H1 (cell line): ENCODE data around the gene CCDC12. TPM values are rescaled to one million over a fixed set of nuclear protein-coding genes. Genes with fewer than 3 reads are reported as not detected.

Experiments used
- CTCF ChIA-PET: fragments of 300-600 bp; sonication (Branson Sonifier 250); formaldehyde crosslinking; loops from one replicate; lab custom pipeline; 2021; ENCODE audit not compliant: partially characterized antibody; lab: Charles Lee
- POLR2A ChIA-PET: fragments of 300-600 bp; sonication (Branson Sonifier 250); formaldehyde crosslinking; loops from one replicate; lab custom pipeline; 2021; ENCODE audit warnings: inconsistent platforms; ENCODE audit not compliant: partially characterized antibody; lab: Charles Lee
- DNase-seq, 2 experiments: peaks; one replicate each; pipeline versions ENCODE4 v3.0.0 to v3.0.0-alpha.2; 2010 to 2022; ENCODE audit warnings: low spot score in 2 of 2, low read depth in 1 of 2, mixed read lengths in 1 of 2
- FAIRE-seq: peaks from 2 replicates; lab custom pipeline; 2011; peaks lifted over from hg19 to GRCh38; lab: Jason Lieb, UNC
- H2AFZ ChIP-seq: 2 replicates; pipeline ENCODE4 v1.8.1; 2012; ENCODE audit warnings: low read length, inconsistent platforms
- H2AK5ac ChIP-seq: 2 replicates; pipeline ENCODE4 v1.6.1; 2013; ENCODE audit warnings: low read depth, low read length
- H2BK120ac ChIP-seq: replicated peaks from 2 replicates; pipeline ENCODE3; 2013; ENCODE audit warnings: low read depth, low read length, inconsistent platforms
- H2BK12ac ChIP-seq: 2 replicates; pipeline ENCODE4 v1.6.1; 2013; ENCODE audit warnings: low read depth, low read length
- H2BK15ac ChIP-seq: 2 replicates; pipeline ENCODE4 v1.6.1; 2013; ENCODE audit warnings: low read length
- H2BK20ac ChIP-seq: 2 replicates; pipeline ENCODE4 v1.6.1; 2013; ENCODE audit warnings: low read length
- H2BK5ac ChIP-seq: 2 replicates; pipeline ENCODE4 v1.6.1; 2013; ENCODE audit warnings: low read depth, low read length
- H3K14ac ChIP-seq: 2 replicates; pipeline ENCODE4 v1.6.1; 2013; ENCODE audit warnings: inconsistent platforms; ENCODE audit not compliant: insufficient read length
- H3K18ac ChIP-seq: 2 replicates; pipeline ENCODE4 v1.6.1; 2013; ENCODE audit warnings: low read length; ENCODE audit errors: extremely low read depth
- H3K23ac ChIP-seq: 2 replicates; pipeline ENCODE4 v1.6.1; 2013; ENCODE audit warnings: inconsistent platforms; ENCODE audit not compliant: insufficient read length
- H3K23me2 ChIP-seq: 2 replicates; pipeline ENCODE4 v1.6.1; 2013; ENCODE audit warnings: low read depth, low read length
- H3K27ac ChIP-seq: 2 replicates; pipeline ENCODE4 v1.6.1; 2011; ENCODE audit warnings: low read depth, low read length, inconsistent platforms
- H3K27me3 ChIP-seq, 4 experiments: replicated peaks in 1 of 4; 1 replicate in 1 of 4; 2 replicates in 3 of 4; pipeline versions ENCODE4 v1.6.1 to v1.8.1; 2011 to 2013; ENCODE audit warnings: low read length in 3 of 4, mild to moderate bottlenecking in 3 of 4, inconsistent platforms in 2 of 4, mixed read lengths in 2 of 4, moderate library complexity in 1 of 4; ENCODE audit not compliant: control insufficient read depth in 3 of 4, insufficient read depth in 3 of 4; ENCODE audit errors: extremely low read depth in 1 of 4
- H3K36me3 ChIP-seq, 4 experiments: 2 replicates each; pipeline versions ENCODE4 v1.6.1 to v1.8.1; 2011 to 2013; ENCODE audit warnings: mild to moderate bottlenecking in 4 of 4, low read length in 3 of 4, moderate library complexity in 2 of 4, control low read depth in 1 of 4, inconsistent platforms in 1 of 4; ENCODE audit not compliant: insufficient read depth in 4 of 4, control insufficient read depth in 2 of 4
- H3K4ac ChIP-seq: replicated peaks from 2 replicates; pipeline ENCODE3; 2013; ENCODE audit warnings: low read length, low read depth, mixed read lengths, inconsistent platforms; ENCODE audit not compliant: insufficient read length
- H3K4me1 ChIP-seq, 4 experiments: replicated peaks in 1 of 4; 1 replicate in 1 of 4; 2 replicates in 3 of 4; pipeline versions ENCODE4 v1.6.1 to v1.8.1; 2011 to 2013; ENCODE audit warnings: low read length in 3 of 4, inconsistent platforms in 2 of 4, mixed read lengths in 1 of 4; ENCODE audit not compliant: insufficient read depth in 4 of 4, control insufficient read depth in 3 of 4
- H3K4me2 ChIP-seq, 2 experiments: 2 replicates each; pipeline versions ENCODE4 v1.6.1 to v1.8.1; 2011 to 2013; ENCODE audit warnings: low read depth in 2 of 2, low read length in 2 of 2, control low read depth in 1 of 2, inconsistent platforms in 1 of 2, mild to moderate bottlenecking in 1 of 2; ENCODE audit not compliant: insufficient read depth in 1 of 2
- H3K4me3 ChIP-seq, 4 experiments: fragments of 200-600, 300-600 bp in 1 of 4; sonication (generic), shearing (Covaris generic), sonication (Bioruptor Twin) in 1 of 4; 2 replicates each; pipeline versions ENCODE4 v1.5.1 to v1.8.1; 2011 to 2016; ENCODE audit warnings: low read length in 4 of 4, low read depth in 3 of 4, control low read depth in 2 of 4, inconsistent platforms in 2 of 4, mild to moderate bottlenecking in 2 of 4, mixed read lengths in 1 of 4, moderate library complexity in 1 of 4; ENCODE audit not compliant: insufficient read depth in 2 of 4; ENCODE audit errors: extremely low read depth in 1 of 4
- H3K56ac ChIP-seq: replicated peaks from 2 replicates; pipeline ENCODE3; 2013; ENCODE audit warnings: low read depth, mild to moderate bottlenecking, mixed read lengths, low read length, inconsistent platforms; ENCODE audit not compliant: insufficient read length
- H3K79me1 ChIP-seq: 2 replicates; pipeline ENCODE4 v1.6.1; 2013; ENCODE audit warnings: low read depth, low read length, control low read depth
- H3K79me2 ChIP-seq, 2 experiments: 2 replicates each; pipeline versions ENCODE4 v1.6.1 to v1.8.1; 2012 to 2013; ENCODE audit warnings: low read length in 2 of 2, mild to moderate bottlenecking in 2 of 2, inconsistent platforms in 1 of 2; ENCODE audit not compliant: insufficient read depth in 2 of 2, control insufficient read depth in 1 of 2
- H3K9ac ChIP-seq, 4 experiments: replicated peaks in 1 of 4; 1 replicate in 1 of 4; 2 replicates in 3 of 4; pipeline versions ENCODE4 v1.6.1 to v1.8.1; 2011 to 2013; ENCODE audit warnings: low read depth in 3 of 4, low read length in 3 of 4, control low read depth in 2 of 4, mild to moderate bottlenecking in 2 of 4, moderate library complexity in 2 of 4, inconsistent platforms in 1 of 4; ENCODE audit errors: extremely low read depth in 1 of 4
- H3K9me3 ChIP-seq, 2 experiments: 2 replicates each; pipeline versions ENCODE4 v1.6.1 to v1.8.1; 2012 to 2013; ENCODE audit warnings: mild to moderate bottlenecking in 2 of 2, moderate library complexity in 2 of 2, control low read depth in 1 of 2, inconsistent platforms in 1 of 2, low read depth in 1 of 2, low read length in 1 of 2, mixed read lengths in 1 of 2; ENCODE audit not compliant: insufficient read depth in 2 of 2
- H4K20me1 ChIP-seq, 2 experiments: replicated peaks in 1 of 2; 2 replicates each; pipeline versions ENCODE3 to v1.8.1; 2011 to 2013; ENCODE audit warnings: inconsistent platforms in 2 of 2, low read length in 2 of 2, mild to moderate bottlenecking in 1 of 2; ENCODE audit not compliant: insufficient read depth in 2 of 2, control insufficient read depth in 1 of 2
- H4K5ac ChIP-seq: 2 replicates; pipeline ENCODE4 v1.6.1; 2013; ENCODE audit warnings: low read length, low read depth, mixed read lengths, inconsistent platforms; ENCODE audit not compliant: insufficient read length
- H4K8ac ChIP-seq: 2 replicates; pipeline ENCODE4 v1.8.0; 2013; ENCODE audit warnings: mild to moderate bottlenecking, moderate library complexity, low read length, inconsistent platforms; ENCODE audit not compliant: insufficient read depth; ENCODE audit errors: extremely low read depth
- H4K91ac ChIP-seq: replicated peaks from 2 replicates; pipeline ENCODE3; 2013; ENCODE audit warnings: low read length, mixed read lengths, inconsistent platforms; ENCODE audit not compliant: insufficient read length
- JUND ChIP-seq: IDR thresholded peaks from 2 replicates; pipeline ENCODE4 v1.6.1; 2011; ENCODE audit warnings: mild to moderate bottlenecking, improper control_type of control experiment, low read length
- POLR2AphosphoS5 ChIP-seq: IDR thresholded peaks from 2 replicates; pipeline ENCODE4 v1.6.1; 2011; ENCODE audit warnings: low read depth, low read length
- RNF2 ChIP-seq: fragments of 200-900, 300-1000 bp; sonication (generic); IDR thresholded peaks from 2 replicates; pipeline ENCODE4 v1.7.1; 2016; ENCODE audit warnings: borderline replicate concordance, low read depth, mild to moderate bottlenecking, antibody characterized with exemption, low read length; ENCODE audit not compliant: poor library complexity, severe bottlenecking; ENCODE audit errors: missing control alignments
- SP2 ChIP-seq: IDR thresholded peaks from 2 replicates; pipeline ENCODE4 v1.6.1; 2012; ENCODE audit warnings: mild to moderate bottlenecking, low read length, inconsistent platforms
- SP4 ChIP-seq: IDR thresholded peaks from 2 replicates; pipeline ENCODE4 v1.6.1; 2012; ENCODE audit warnings: low read length, inconsistent platforms
- TAF1 ChIP-seq: IDR thresholded peaks from 2 replicates; pipeline ENCODE4 v1.6.1; 2011; ENCODE audit warnings: mild to moderate bottlenecking, low read depth, low read length
- YY1 ChIP-seq: IDR thresholded peaks from 2 replicates; pipeline ENCODE4 v1.6.1; 2011; ENCODE audit warnings: low read depth, mild to moderate bottlenecking, low read length
- WGBS, 2 experiments: shearing (Covaris generic) in 1 of 2; methylation state at CpG; one replicate each; pipeline versions ENCODE4 v1.1.6 to v1.1.7; 2013 to 2015; ENCODE audit warnings: low lambda C conversion rate in 2 of 2, mixed read lengths in 2 of 2, inconsistent platforms in 1 of 2, low coverage in 1 of 2, missing lambda C conversion rate in 1 of 2; ENCODE audit not compliant: insufficient replicate concordance in 2 of 2, insufficient coverage in 1 of 2, insufficient read length in 1 of 2; ENCODE audit errors: extremely low coverage in 1 of 2, missing lambda C conversion rate in 1 of 2; 5-methylcytosine and 5-hydroxymethylcytosine counted together
- polyA plus RNA-seq, 7 experiments: library from polyadenylated mRNA; depleted of rRNA in 3 of 7; stranded (reverse) in 5 of 7; unstranded in 2 of 7; fragments of >200 nt in 5 of 7; fragments of 200-250 nt in 2 of 7; gene quantifications; 1 replicate in 5 of 7; 2 replicates in 1 of 7; 4 replicates in 1 of 7; pipeline versions ENCODE4 v1.2.1 to v1.2.3, GENCODE V29; 2011 to 2013; ENCODE audit warnings: missing spikeins in 2 of 7, mixed read lengths in 2 of 7
- total RNA-seq: library from RNA; stranded (reverse); fragmentation: NEBNext Ultra II Directional; extraction: Animal tissue kit (Norgen Biotek cat#: 25700); gene quantifications from 2 replicates; pipeline ENCODE4 v1.2.1, GENCODE V29; 2021
- TF ChIP-seq, protein P1 (sequence below): IDR thresholded peaks from 2 replicates; pipeline ENCODE4 v1.6.1; 2012; ENCODE audit warnings: inconsistent platforms
- TF ChIP-seq, protein P2 (sequence below), 3 experiments: IDR thresholded peaks; 1 replicate in 2 of 3; 2 replicates in 1 of 3; pipeline versions ENCODE4 v1.5.1 to v1.6.1; 2011; ENCODE audit warnings: low read length in 3 of 3, mild to moderate bottlenecking in 3 of 3, inconsistent platforms in 2 of 3, low read depth in 1 of 3, moderate library complexity in 1 of 3; ENCODE audit not compliant: insufficient read depth in 1 of 3; ENCODE audit errors: control extremely low read depth in 1 of 3
- TF ChIP-seq, protein P3 (sequence below): IDR thresholded peaks from 2 replicates; pipeline ENCODE4 v1.6.1; 2012; ENCODE audit warnings: inconsistent platforms

The CCDC12 gene
- total and polyA plus RNA-seq, 2 of the 8 experiments (the other 6 are each of a cell fraction or from before 2014, with no cell fraction given), result 29.5 to 41.3 TPM

DNA sequence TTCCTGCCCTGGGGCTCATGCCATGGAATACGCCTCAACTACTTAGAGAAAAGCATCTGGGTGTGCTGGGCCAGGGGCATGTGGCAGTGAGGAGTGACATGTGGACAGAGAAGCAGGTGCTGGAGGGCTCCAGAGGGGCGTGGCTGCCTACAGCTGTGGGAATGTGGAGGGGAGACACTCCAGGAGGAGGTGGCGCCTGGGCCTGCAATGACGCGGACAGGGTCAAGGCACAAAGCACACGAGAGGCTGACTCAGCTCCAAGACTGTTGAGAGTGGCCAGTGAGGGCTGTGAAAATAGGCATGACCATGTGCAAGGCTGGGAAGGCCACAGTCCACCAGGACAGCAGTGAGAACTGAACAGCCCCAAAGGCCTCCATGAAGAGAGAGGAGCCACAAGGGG, 50.5 kb downstream of the CCDC12 start:
- Histone ChIP-seq H3K79me1 (peaks cover 12% of the 10 kb centered on the region), H2BK20ac (no peak overlapping the region), H3K27ac (no peak overlapping the region), H2BK12ac (no peak overlapping the region), H3K14ac (no peak overlapping the region), H4K5ac (no peak overlapping the region), H3K4me3 (no peak overlapping the region), H2AK5ac (no peak overlapping the region), H4K91ac (no peak overlapping the region), H3K4ac (no peak overlapping the region), H2BK120ac (no peak overlapping the region), H2AFZ (no peak overlapping the region), H3K9ac (no peak overlapping the region), H2BK15ac (no peak overlapping the region), H3K4me1 (no peaks in the 10 kb centered on the region), H3K23me2 (no peaks in the 10 kb centered on the region), H3K18ac (no peak overlapping the region), H3K36me3 (peaks cover 18 to 27% (median 23%) of the 10 kb centered on the region in 4 experiments), H3K79me2 (peaks cover 0 to 15% of the 10 kb centered on the region in 2 experiments; a peak in 1 of 4 replicates), H3K23ac (no peak overlapping the region), H2BK5ac (no peak overlapping the region), H3K27me3 (no peaks in the 10 kb centered on the region), H3K56ac (no peak overlapping the region), H3K9me3 (no peaks in the 10 kb centered on the region), H3K4me2 (no peak overlapping the region), H4K20me1 (peaks cover 9% of the 10 kb centered on the region in 2 experiments), H4K8ac (no peak overlapping the region)
- FAIRE-seq (no peak), DNase-seq (no peak)
- WGBS, 2 experiments, result 77% methylated on average over 6 of the region's 6 CpGs; no CpG with 5 or more reads in 1 of the 2 experiments
- ChIA-PET POLR2A (interaction anchor here (0.9 to 1.3 kb wide), 2 partner anchors 8 to 84 kb away, joined by 4 to 5 read pairs; no protein-coding TSS in a partner anchor), CTCF (interaction anchor here (0.9 to 9.9 kb wide), 7 partner anchors 9 to 110 kb away, joined by 3 to 104 read pairs (median 4); no protein-coding TSS in a partner anchor)
- TF ChIP-seq, protein P1, sequence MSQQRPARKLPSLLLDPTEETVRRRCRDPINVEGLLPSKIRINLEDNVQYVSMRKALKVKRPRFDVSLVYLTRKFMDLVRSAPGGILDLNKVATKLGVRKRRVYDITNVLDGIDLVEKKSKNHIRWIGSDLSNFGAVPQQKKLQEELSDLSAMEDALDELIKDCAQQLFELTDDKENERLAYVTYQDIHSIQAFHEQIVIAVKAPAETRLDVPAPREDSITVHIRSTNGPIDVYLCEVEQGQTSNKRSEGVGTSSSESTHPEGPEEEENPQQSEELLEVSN, result no peak
- TF ChIP-seq SP2 (no peak), POLR2AphosphoS5 (no peak), TAF1 (no peak), SP4 (no peak), YY1 (no peak), RNF2 (no peak), JUND (no peak)
- TF ChIP-seq, protein P2, sequence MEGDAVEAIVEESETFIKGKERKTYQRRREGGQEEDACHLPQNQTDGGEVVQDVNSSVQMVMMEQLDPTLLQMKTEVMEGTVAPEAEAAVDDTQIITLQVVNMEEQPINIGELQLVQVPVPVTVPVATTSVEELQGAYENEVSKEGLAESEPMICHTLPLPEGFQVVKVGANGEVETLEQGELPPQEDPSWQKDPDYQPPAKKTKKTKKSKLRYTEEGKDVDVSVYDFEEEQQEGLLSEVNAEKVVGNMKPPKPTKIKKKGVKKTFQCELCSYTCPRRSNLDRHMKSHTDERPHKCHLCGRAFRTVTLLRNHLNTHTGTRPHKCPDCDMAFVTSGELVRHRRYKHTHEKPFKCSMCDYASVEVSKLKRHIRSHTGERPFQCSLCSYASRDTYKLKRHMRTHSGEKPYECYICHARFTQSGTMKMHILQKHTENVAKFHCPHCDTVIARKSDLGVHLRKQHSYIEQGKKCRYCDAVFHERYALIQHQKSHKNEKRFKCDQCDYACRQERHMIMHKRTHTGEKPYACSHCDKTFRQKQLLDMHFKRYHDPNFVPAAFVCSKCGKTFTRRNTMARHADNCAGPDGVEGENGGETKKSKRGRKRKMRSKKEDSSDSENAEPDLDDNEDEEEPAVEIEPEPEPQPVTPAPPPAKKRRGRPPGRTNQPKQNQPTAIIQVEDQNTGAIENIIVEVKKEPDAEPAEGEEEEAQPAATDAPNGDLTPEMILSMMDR (IDR thresholded peaks at IDR 0.05; ENCODE audit: control extremely low read depth in 1 of 3, insufficient read depth in 1 of 3, low read depth in 1 of 3, low read length in 3 of 3), result no peak
- TF ChIP-seq, protein P3, sequence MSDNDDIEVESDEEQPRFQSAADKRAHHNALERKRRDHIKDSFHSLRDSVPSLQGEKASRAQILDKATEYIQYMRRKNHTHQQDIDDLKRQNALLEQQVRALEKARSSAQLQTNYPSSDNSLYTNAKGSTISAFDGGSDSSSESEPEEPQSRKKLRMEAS, result no peak
